Endothelial cell of umbilical vein (primary cell): Measurements from ENCODE around the gene NECTIN3. TPM values are rescaled to one million over a fixed set of nuclear protein-coding genes. Genes with fewer than 3 reads are reported as not detected.
A peak's percentile ranks its signal among the peaks of the same experiment; 100 is the strongest.

Experiments
- BruUV-seq: library from RNA; stranded (reverse); fragments of 400-500 nt; replicated peaks from 2 replicates; lab custom pipeline; 2021; lab: Mats Ljungman, UMichigan
- CTCF ChIA-PET: fragments of 300-600, 350-600 bp; sonication (Branson Sonifier 250); formaldehyde crosslinking; loops from one replicate; lab custom pipeline; 2021; ENCODE audit warnings: antibody characterized with exemption, inconsistent platforms; lab: Charles Lee
- POLR2A ChIA-PET: fragments of 300-600, 350-600 bp; sonication (Branson Sonifier 250); formaldehyde crosslinking; loops from one replicate; lab custom pipeline; 2021; ENCODE audit warnings: antibody characterized with exemption, inconsistent platforms; lab: Charles Lee
- DNase-seq: peaks from one replicate; pipeline ENCODE4 v3.0.0-alpha.2; 2011; ENCODE audit warnings: low read depth, low spot score
- FAIRE-seq: peaks from 2 replicates; lab custom pipeline; 2011; peaks lifted over from hg19 to GRCh38; lab: Jason Lieb, UNC
- H2AFZ ChIP-seq: 2 replicates; pipeline ENCODE4 v1.6.0; 2012; ENCODE audit warnings: low read depth, low read length, control low read depth, inconsistent platforms
- H3K27ac ChIP-seq: 2 replicates; pipeline ENCODE4 v1.5.1; 2011; ENCODE audit warnings: low read depth, mild to moderate bottlenecking, control low read depth, low read length, moderate library complexity; ENCODE audit not compliant: insufficient read depth
- H3K27me3 ChIP-seq, 2 experiments: 2 replicates each; pipeline versions ENCODE4 v1.6.0 to v1.6.1; 2011; ENCODE audit warnings: low read length in 2 of 2, mixed read lengths in 1 of 2; ENCODE audit not compliant: control insufficient read depth in 2 of 2, insufficient read depth in 2 of 2
- H3K36me3 ChIP-seq, 2 experiments: 2 replicates in 1 of 2; 3 replicates in 1 of 2; pipeline ENCODE4 v1.5.1; 2011; ENCODE audit warnings: low read length in 2 of 2, mild to moderate bottlenecking in 1 of 2, moderate library complexity in 1 of 2; ENCODE audit not compliant: control insufficient read depth in 2 of 2, insufficient read depth in 2 of 2; ENCODE audit errors: extremely low read depth in 1 of 2
- H3K4me1 ChIP-seq: 3 replicates; pipeline ENCODE4 v1.5.1; 2011; ENCODE audit warnings: mild to moderate bottlenecking, low read length; ENCODE audit not compliant: control insufficient read depth, insufficient read depth; ENCODE audit errors: extremely low read depth
- H3K4me2 ChIP-seq: 2 replicates; pipeline ENCODE4 v1.6.1; 2011; ENCODE audit warnings: low read length, control low read depth, mixed read lengths; ENCODE audit not compliant: insufficient read depth
- H3K4me3 ChIP-seq, 3 experiments: fragments of 200-600 bp in 1 of 3; sonication (generic), shearing (Covaris generic) in 1 of 3; replicated peaks in 1 of 3; 2 replicates each; pipeline ENCODE4 v1.5.1; 2011 to 2016; ENCODE audit warnings: control low read depth in 3 of 3, low read length in 3 of 3, mild to moderate bottlenecking in 2 of 3, inconsistent platforms in 1 of 3, low read depth in 1 of 3, moderate library complexity in 1 of 3; ENCODE audit not compliant: insufficient read depth in 1 of 3
- H3K79me2 ChIP-seq: 2 replicates; pipeline ENCODE4 v1.6.0; 2012; ENCODE audit warnings: low read length, inconsistent platforms; ENCODE audit not compliant: control insufficient read depth, insufficient read depth
- H3K9ac ChIP-seq: replicated peaks from 2 replicates; pipeline ENCODE3; 2011; ENCODE audit warnings: low read length, control low read depth; ENCODE audit not compliant: insufficient read depth; ENCODE audit errors: extremely low read depth
- H3K9me1 ChIP-seq: replicated peaks from 3 replicates; pipeline ENCODE4 v1.6.0; 2011; ENCODE audit warnings: mild to moderate bottlenecking, low read length; ENCODE audit not compliant: control insufficient read depth, insufficient read depth; ENCODE audit errors: extremely low read depth
- H3K9me3 ChIP-seq: replicated peaks from 2 replicates; pipeline ENCODE4 v1.5.1; 2012; ENCODE audit warnings: low read length, inconsistent platforms; ENCODE audit not compliant: control insufficient read depth, insufficient read depth
- H4K20me1 ChIP-seq: replicated peaks from 2 replicates; pipeline ENCODE3; 2011; ENCODE audit warnings: mild to moderate bottlenecking, low read length; ENCODE audit not compliant: control insufficient read depth, insufficient read depth; ENCODE audit errors: extremely low read depth
- JUN ChIP-seq: IDR thresholded peaks from 2 replicates; pipeline ENCODE4 v1.6.1; 2011; ENCODE audit warnings: borderline replicate concordance, low read depth; ENCODE audit not compliant: insufficient read length, insufficient read depth
- MAX ChIP-seq: IDR thresholded peaks from 2 replicates; pipeline ENCODE4 v1.6.1; 2011; ENCODE audit not compliant: insufficient read depth, insufficient read length
- dilution Hi-C: fragments of 300-500 bp; cut with MboI; formaldehyde crosslinking; loops from one replicate; pipeline ENCODE4 v1.15.0; 2019; ENCODE audit warnings: low sequenced_read_pairs; ENCODE audit not compliant: extremely low pct_ligation_motif_present
- intact Hi-C: fragments of 100-400 bp; cut with micrococcal nuclease; formaldehyde crosslinking; loops from one replicate; pipeline ENCODE4 v1.10.0; 2022
- polyA plus RNA-seq, 4 experiments: library from polyadenylated mRNA; depleted of rRNA in 3 of 4; stranded (reverse) in 3 of 4; unstranded in 1 of 4; fragments of >200 nt; gene quantifications; 2 replicates each; pipeline versions ENCODE4 v1.2.1 to v1.2.3, GENCODE V29; 2011 to 2012; ENCODE audit warnings: missing spikeins in 1 of 4
- total RNA-seq: library from RNA; stranded (reverse); gene quantifications from 2 replicates; pipeline ENCODE4 v1.2.3, GENCODE V29; 2021
- TF ChIP-seq, protein P1 (sequence below), 2 donors: IDR thresholded peaks; 1 replicate in 1 of 2; 2 replicates in 1 of 2; pipeline ENCODE4 v1.5.1; 2011; ENCODE audit warnings: low read length in 2 of 2, mild to moderate bottlenecking in 2 of 2, moderate library complexity in 2 of 2, control low read depth in 1 of 2, inconsistent platforms in 1 of 2, low read depth in 1 of 2; ENCODE audit not compliant: insufficient read depth in 1 of 2; ENCODE audit errors: extremely low read depth in 1 of 2

The NECTIN3 gene
- total and polyA plus RNA-seq, 2 donors (not counting 3 experiments of a cell fraction or from before 2014, with no cell fraction given): 14.3 to 26.9 TPM

- POLR2A ChIA-PET: no interaction called here
- no peak overlapping the region for H3K27ac ChIP-seq
Measured at GRCh38 chr3:111080413-111080812, 8.8 kb downstream of the NECTIN3 start.

DNA sequence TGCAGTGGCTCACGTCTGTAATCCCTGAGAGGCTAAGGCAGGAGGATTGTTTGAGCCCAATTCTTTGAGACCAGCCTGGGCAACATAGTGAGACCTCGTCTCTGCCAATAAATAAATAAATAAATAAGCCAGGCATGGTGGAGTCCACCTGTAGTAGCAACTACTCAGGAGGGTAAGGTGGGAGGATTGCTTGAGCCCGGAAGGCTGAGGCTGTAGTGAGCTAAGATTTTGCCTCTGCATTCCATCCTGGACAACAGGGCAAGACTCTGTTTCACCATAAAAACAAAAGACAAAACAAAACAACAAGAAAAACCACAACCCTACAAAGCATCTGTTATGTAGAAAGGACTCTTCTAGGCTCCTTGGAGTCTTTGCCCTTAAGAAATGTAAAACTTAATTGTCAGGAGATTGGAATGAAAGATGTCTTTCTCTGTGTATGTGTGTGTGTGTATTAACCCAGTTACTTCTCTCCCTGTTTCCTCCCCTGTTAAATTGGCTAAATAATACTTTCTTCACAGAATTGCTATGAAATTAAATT is 9.5 kb downstream of the NECTIN3 start:
- H3K79me2 ChIP-seq: peaks cover 78% of the 10 kb centered on the region
- no peak overlapping the region for H3K27ac ChIP-seq
- no peaks in the 10 kb centered on the region for H3K9me3 ChIP-seq
- H3K9ac ChIP-seq: no peak overlapping the region
- intact Hi-C loops: no loop called here
- no peaks in the 10 kb centered on the region for H3K36me3 ChIP-seq
- no peaks in the 10 kb centered on the region for H4K20me1 ChIP-seq
- H3K4me3 ChIP-seq: no peak overlapping the region
- dilution Hi-C loops: no loop called here
- no peak for TF ChIP-seq MAX
- ChIA-PET CTCF (interaction anchor here (0.6 to 2.5 kb wide), 28 partner anchors 9 to 1805 kb away, joined by 3 to 15 read pairs (median 4); no protein-coding TSS in a partner anchor), POLR2A (no interaction called here)
- H3K4me1 ChIP-seq: peaks cover 2% of the 10 kb centered on the region
- H3K4me2 ChIP-seq: no peak overlapping the region
- no peak for FAIRE-seq
- no peaks in the 10 kb centered on the region for H3K9me1 ChIP-seq
- no peak for DNase-seq
- no TSS peak for BruUV-seq
- no peak overlapping the region for H2AFZ ChIP-seq
- H3K27me3 ChIP-seq: no peaks in the 10 kb centered on the region

More at GRCh38 chr3:111080413-111080812, 8.8 kb downstream of the NECTIN3 start:
- peaks cover 77% of the 10 kb centered on the region for H3K79me2 ChIP-seq
- no peak overlapping the region for H2AFZ ChIP-seq
- no peaks in the 10 kb centered on the region for H3K27me3 ChIP-seq
- intact Hi-C loops (no loop called here), dilution Hi-C loops (no loop called here)
- H3K9me1 ChIP-seq: no peaks in the 10 kb centered on the region
- no peak for TF ChIP-seq JUN
- TF ChIP-seq, protein P1, sequence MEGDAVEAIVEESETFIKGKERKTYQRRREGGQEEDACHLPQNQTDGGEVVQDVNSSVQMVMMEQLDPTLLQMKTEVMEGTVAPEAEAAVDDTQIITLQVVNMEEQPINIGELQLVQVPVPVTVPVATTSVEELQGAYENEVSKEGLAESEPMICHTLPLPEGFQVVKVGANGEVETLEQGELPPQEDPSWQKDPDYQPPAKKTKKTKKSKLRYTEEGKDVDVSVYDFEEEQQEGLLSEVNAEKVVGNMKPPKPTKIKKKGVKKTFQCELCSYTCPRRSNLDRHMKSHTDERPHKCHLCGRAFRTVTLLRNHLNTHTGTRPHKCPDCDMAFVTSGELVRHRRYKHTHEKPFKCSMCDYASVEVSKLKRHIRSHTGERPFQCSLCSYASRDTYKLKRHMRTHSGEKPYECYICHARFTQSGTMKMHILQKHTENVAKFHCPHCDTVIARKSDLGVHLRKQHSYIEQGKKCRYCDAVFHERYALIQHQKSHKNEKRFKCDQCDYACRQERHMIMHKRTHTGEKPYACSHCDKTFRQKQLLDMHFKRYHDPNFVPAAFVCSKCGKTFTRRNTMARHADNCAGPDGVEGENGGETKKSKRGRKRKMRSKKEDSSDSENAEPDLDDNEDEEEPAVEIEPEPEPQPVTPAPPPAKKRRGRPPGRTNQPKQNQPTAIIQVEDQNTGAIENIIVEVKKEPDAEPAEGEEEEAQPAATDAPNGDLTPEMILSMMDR (IDR thresholded peaks at IDR 0.05; ENCODE audit: extremely low read depth in 1 of 2, insufficient read depth in 1 of 2, low read depth in 1 of 2, low read length in 2 of 2): peak; percentile 30 to 33
- no peak for FAIRE-seq
- CTCF ChIA-PET: interaction anchor here (0.6 to 2.5 kb wide), 35 partner anchors 10 to 1805 kb away, joined by 3 to 15 read pairs (median 4); no protein-coding TSS in a partner anchor
- no TSS peak for BruUV-seq
- H3K4me3 ChIP-seq: no peak overlapping the region
- H4K20me1 ChIP-seq: no peaks in the 10 kb centered on the region
- peak; percentile 66 for DNase-seq
- H3K4me2 ChIP-seq: no peak overlapping the region
- no peaks in the 10 kb centered on the region for H3K9me3 ChIP-seq
- no peak overlapping the region for H3K9ac ChIP-seq
- H3K4me1 ChIP-seq: peaks cover 2% of the 10 kb centered on the region
- no peaks in the 10 kb centered on the region for H3K36me3 ChIP-seq
